ENCODE data around the gene CRB1. TPM values are rescaled to one million over a fixed set of nuclear protein-coding genes. Genes with fewer than 3 reads are reported as not detected.

CRB1 gene
- total and polyA plus RNA-seq, 9 of the 15 experiments (the other 6 are each of a cell fraction or from before 2014, with no cell fraction given): 0.04 to 0.10 TPM; not detected in 7

- TF ChIP-seq HNRNPUL1 (IDR thresholded peaks at IDR 0.05; ENCODE audit: low read length): no peak
- TF ChIP-seq KLF13 (tag; IDR thresholded peaks at IDR 0.05; ENCODE audit: borderline replicate concordance, low read depth): no peak
- TF ChIP-seq FOXP1 (CRISPR knock-in tag; IDR thresholded peaks at IDR 0.05): no peak
- TF ChIP-seq ZNF395 (CRISPR knock-in tag; IDR thresholded peaks at IDR 0.05): no peak
- peak; percentile 9; the same call in 1 of the 2 replicates for TF ChIP-seq MAFK (IDR thresholded peaks at IDR 0.05; ENCODE audit: low read length)
- no peak for TF ChIP-seq DLX4 (CRISPR knock-in tag; IDR thresholded peaks at IDR 0.05)
- no peak for TF ChIP-seq ZFP36 (IDR thresholded peaks at IDR 0.05; ENCODE audit: low read depth, low read length, partially characterized antibody)
- peak; percentile 24; the same call in 1 of the 2 replicates for TF ChIP-seq TEAD4 (IDR thresholded peaks at IDR 0.05; ENCODE audit: low read length)
- no peak for TF ChIP-seq TEAD4 (CRISPR knock-in tag; IDR thresholded peaks at IDR 0.05; ENCODE audit: borderline replicate concordance)
- no peak for TF ChIP-seq ZNF146 (CRISPR knock-in tag; IDR thresholded peaks at IDR 0.05; ENCODE audit: unreplicated experiment)
- peak; percentile 79 for TF ChIP-seq NFE2 (IDR thresholded peaks at IDR 0.05; ENCODE audit: low read depth)
- TF ChIP-seq CC2D1A (IDR thresholded peaks at IDR 0.05): peak; percentile 34; the same call in 1 of the 2 replicates
- TF ChIP-seq ZNF384 (IDR thresholded peaks at IDR 0.05; ENCODE audit: low read depth, low read length): peak; percentile 99
- TF ChIP-seq FOXJ3 (CRISPR knock-in tag; IDR thresholded peaks at IDR 0.05): no peak
- TF ChIP-seq CEBPB (tag; IDR thresholded peaks at IDR 0.05): peak; percentile 98
- no peak for TF ChIP-seq ZBTB12 (CRISPR knock-in tag; IDR thresholded peaks at IDR 0.05)
- TF ChIP-seq ZNF165 (CRISPR knock-in tag; IDR thresholded peaks at IDR 0.05; ENCODE audit: borderline replicate concordance): no peak
- TF ChIP-seq ZNF707 (CRISPR knock-in tag; conservative IDR thresholded peaks at IDR 0.05): 0 out of 2 replicates have a peak, but pooled peaks have one; percentile 6
- no peak for TF ChIP-seq CHAMP1 (IDR thresholded peaks at IDR 0.05)
- TF ChIP-seq RBM22 (IDR thresholded peaks at IDR 0.05; ENCODE audit: low read depth, low read length, poor library complexity, severe bottlenecking): no peak
These were observed 131.9 kb downstream of the CRB1 start (continued) for GRCh38 chr1:197399755-197400521.
